Right cardiac atrium (tissue), 5 donors: ENCODE measurements around the gene ZNRF1. TPM values are rescaled to one million over a fixed set of nuclear protein-coding genes. Genes with fewer than 3 reads are reported as not detected.

Experiments
- ATAC-seq, 2 donors: fragments of 200-7000 bp; cut with Tn5 transposase; one replicate each; pipeline versions ENCODE4 v1.8.0 to v1.9.1; 2020; ENCODE audit warnings: moderate library complexity in 2 of 2, mild to moderate bottlenecking in 1 of 2
- DNase-seq, 3 donors: peaks; one replicate each; pipeline ENCODE4 v3.0.0-alpha.2; 2020
- H3K27ac ChIP-seq: one replicate; pipeline ENCODE4 v1.5.1; 2013; ENCODE audit warnings: mild to moderate bottlenecking, low read length, control low read depth, moderate library complexity
- H3K27me3 ChIP-seq: one replicate; pipeline ENCODE4 v1.6.1; 2013; ENCODE audit not compliant: control insufficient read depth, insufficient read depth
- H3K4me1 ChIP-seq: one replicate; pipeline ENCODE4 v1.6.1; 2013; ENCODE audit warnings: low read length; ENCODE audit not compliant: control insufficient read depth, insufficient read depth
- H3K4me3 ChIP-seq: one replicate; pipeline ENCODE4 v1.5.1; 2013; ENCODE audit warnings: low read length, control low read depth
- H3K9me3 ChIP-seq: one replicate; pipeline ENCODE4 v1.6.1; 2013; ENCODE audit warnings: low read length; ENCODE audit not compliant: control insufficient read depth
- WGBS: extraction: QIAGEN DNeasy Blood & Tissue Kit; methylation state at CpG from one replicate; pipeline ENCODE4 v1.1.7; 2013; 5-methylcytosine and 5-hydroxymethylcytosine counted together
- intact Hi-C, 4 donors: fragments of 100-400 bp; cut with DNase I; formaldehyde crosslinking; loops; one replicate each; pipeline versions ENCODE4 v1.11.0 to v1.14.0; 2022 to 2023
- polyA plus RNA-seq: library from polyadenylated mRNA; stranded (reverse); fragments of 200-250 nt; gene quantifications from one replicate; pipeline ENCODE4 v1.2.3, GENCODE V29; 2013
- total RNA-seq, 4 donors: library from RNA; stranded (reverse); fragmentation: NEBNext Ultra II Directional; extraction: Animal tissue kit (Norgen Biotek cat#: 25700); gene quantifications; one replicate each; pipeline ENCODE4 v1.2.1, GENCODE V29; 2021
- donor health status: healthy with polysubstance abuse.
- donor health status: DM: no; HTN: yes; CAD: no.
- donor health status: DM: no; HTN: no; CAD: no.
- donor health status: DM: no; HTN: yes; CAD: no; lungs with severe emphysema.
- donor health status: DM: yes; HTN: yes; CAD: no.

The ZNRF1 gene
- total and polyA plus RNA-seq, 5 donors: 10.7 to 19.6 (median 13.0) TPM

DNA sequence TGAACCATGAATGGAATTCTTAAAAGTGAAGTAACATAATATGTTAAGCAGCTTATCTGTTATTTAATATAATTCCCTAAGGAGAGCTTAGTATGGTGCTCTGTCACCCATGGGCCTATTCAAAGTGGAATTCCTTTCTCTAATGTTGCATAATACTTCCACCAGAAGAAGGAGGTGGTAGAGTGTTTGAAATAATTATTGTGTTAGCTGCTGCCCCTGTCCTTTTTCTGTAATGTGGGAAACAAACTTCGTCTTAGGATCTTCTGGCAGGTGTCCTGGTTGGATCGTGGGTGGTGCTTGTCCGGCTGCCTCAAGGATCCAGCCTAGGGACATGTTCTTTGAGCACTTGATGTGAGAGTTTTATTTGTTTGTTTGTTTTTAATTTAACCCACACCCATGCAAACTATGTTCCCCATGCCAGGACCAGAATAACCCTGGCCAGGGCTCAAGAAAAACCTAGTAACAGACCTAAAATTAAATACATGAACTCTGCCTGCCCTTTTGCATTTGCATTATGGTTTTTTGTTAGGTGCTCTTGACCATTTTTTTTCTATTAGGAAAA is 46.1 kb downstream of the ZNRF1 start:
- intact Hi-C loops: no loop called here
- DNase-seq: peak; percentile 47 to 68 (median 58)
- H3K4me3 ChIP-seq: no peak overlapping the region

DNA sequence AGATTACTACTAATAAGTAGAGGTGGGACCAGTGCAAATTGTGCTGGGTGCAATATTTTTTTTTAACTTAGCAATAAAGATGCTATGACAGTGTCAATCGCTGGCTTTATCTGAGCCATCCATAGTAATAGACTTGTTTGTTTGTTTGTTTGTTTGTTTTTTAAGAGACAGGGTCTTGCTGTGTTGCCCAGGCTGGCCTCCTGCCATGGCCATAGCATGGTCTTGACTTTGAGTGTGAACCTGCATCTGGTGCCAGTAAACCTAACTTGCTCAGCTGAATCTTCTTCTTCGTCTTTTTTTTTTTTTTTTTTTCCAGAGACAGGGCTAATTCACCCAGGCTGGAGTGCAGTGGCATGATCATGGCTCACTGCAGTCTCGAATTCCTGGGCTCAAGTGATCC is 46.6 kb downstream of the ZNRF1 start:
- 58% methylated on average over 3 of the region's 3 CpGs for WGBS
- ATAC-seq: no peak
- Histone ChIP-seq H3K27me3 (no peaks in the 10 kb centered on the region), H3K9me3 (no peaks in the 10 kb centered on the region), H3K4me3 (no peak overlapping the region), H3K4me1 (peaks cover 15% of the 10 kb centered on the region), H3K27ac (peak overlapping the region; percentile 70)
- DNase-seq: peak in 1 of 3 donors; percentile 57
- intact Hi-C loops: no loop called here

More for the DNA sequence above, 46.1 kb downstream of the ZNRF1 start:
- Histone ChIP-seq H3K27me3 (no peaks in the 10 kb centered on the region), H3K9me3 (no peaks in the 10 kb centered on the region), H3K27ac (peak overlapping the region; percentile 62), H3K4me1 (peaks cover 15% of the 10 kb centered on the region)
- peak; percentile 63 to 70 for ATAC-seq
- WGBS: 9% methylated on average over 3 of the region's 3 CpGs

DNA sequence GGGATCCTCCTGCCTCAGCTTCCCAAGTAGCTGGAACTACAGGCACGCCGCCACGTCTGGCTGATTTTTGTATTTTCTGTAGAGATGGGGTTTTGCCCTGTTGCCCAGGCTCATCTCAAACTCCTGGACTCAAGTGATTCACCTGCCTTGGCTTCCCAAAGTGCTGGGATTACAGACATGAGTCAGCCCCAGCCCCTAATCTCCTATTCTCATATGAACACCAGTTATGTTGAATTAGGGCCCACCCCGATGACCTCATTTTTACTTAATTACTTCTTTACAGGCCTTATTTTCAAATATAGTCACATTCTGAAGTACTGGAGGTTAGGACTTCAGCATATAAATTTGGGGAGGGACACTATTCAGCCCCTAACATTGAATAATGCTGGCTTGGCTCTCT is 49.2 kb downstream of the ZNRF1 start:
- H3K4me1 ChIP-seq: peaks cover 12% of the 10 kb centered on the region
- no peak for DNase-seq
- ATAC-seq: no peak
- H3K27ac ChIP-seq: no peak overlapping the region
- no peak overlapping the region for H3K4me3 ChIP-seq
- intact Hi-C loops: no loop called here
- no peaks in the 10 kb centered on the region for H3K9me3 ChIP-seq
- WGBS: 95% methylated on average over 4 of the region's 4 CpGs
- no peaks in the 10 kb centered on the region for H3K27me3 ChIP-seq

DNA sequence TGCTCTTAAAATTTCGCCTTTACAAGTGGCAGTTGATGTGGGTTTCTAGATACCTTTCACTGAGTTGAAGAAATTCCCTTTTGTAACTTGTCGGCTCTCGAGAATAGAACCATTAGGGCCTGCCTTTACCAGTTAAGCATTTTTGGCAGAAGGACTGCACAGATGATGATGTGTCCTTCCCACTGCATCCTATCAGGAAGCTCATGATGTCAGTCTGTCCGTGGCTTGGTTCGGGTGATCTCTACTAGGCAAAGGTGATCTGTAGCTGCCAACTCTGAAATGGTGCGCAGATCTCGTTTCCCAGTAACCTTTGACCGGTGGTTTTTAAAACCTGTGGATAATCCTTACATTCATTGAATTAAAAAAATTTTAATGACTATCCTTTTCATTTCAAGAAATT is 49.7 kb downstream of the ZNRF1 start:
- peak; percentile 44 to 74 for ATAC-seq
- no peak overlapping the region for H3K4me3 ChIP-seq
- no peak for DNase-seq
- H3K27ac ChIP-seq: no peak overlapping the region
- peaks cover 12% of the 10 kb centered on the region for H3K4me1 ChIP-seq
- H3K9me3 ChIP-seq: no peaks in the 10 kb centered on the region
- intact Hi-C loops: no loop called here
- 52% methylated on average over 8 of the region's 8 CpGs for WGBS
- H3K27me3 ChIP-seq: no peaks in the 10 kb centered on the region

DNA sequence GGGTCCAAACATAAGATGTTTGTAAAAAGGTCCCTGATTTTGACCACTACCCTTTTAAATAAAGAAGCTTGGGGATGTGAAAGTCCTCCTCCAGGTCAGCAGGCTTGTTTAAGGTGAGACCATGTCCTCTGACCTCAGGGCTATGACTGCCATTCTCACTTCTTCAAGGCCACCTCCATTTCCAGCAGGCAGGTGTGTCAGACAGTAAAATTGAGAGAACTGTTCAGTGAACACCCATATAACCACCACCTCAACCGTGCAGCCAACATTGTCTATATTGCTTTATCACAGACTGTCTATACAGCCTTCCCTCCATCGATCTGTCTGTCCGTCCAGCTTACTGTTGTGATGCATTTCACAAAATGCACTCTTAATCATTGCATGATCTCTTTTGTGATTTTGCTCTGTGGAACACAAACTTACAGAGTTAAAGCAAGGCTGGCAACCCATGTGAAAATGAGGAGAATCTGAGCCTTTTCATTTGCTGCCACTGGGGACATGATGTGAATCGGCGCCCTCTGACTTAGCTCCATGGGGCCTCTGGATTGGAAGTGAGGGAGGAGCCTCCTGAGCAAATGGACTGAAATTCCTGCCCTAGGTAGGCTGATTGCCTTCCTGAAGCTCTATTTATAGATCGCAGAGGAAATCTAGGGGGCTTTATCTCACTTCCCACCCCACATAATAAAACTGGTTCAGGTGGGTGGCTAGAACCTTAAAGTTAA is 53.8 kb downstream of the ZNRF1 start:
- no peak overlapping the region for H3K27ac ChIP-seq
- ATAC-seq: no peak
- intact Hi-C loops: no loop called here
- peaks cover 15% of the 10 kb centered on the region for H3K4me1 ChIP-seq
- WGBS: 88% methylated on average over 6 of the region's 6 CpGs
- H3K27me3 ChIP-seq: no peaks in the 10 kb centered on the region
- no peaks in the 10 kb centered on the region for H3K9me3 ChIP-seq
- no peak overlapping the region for H3K4me3 ChIP-seq
- DNase-seq: no peak

DNA sequence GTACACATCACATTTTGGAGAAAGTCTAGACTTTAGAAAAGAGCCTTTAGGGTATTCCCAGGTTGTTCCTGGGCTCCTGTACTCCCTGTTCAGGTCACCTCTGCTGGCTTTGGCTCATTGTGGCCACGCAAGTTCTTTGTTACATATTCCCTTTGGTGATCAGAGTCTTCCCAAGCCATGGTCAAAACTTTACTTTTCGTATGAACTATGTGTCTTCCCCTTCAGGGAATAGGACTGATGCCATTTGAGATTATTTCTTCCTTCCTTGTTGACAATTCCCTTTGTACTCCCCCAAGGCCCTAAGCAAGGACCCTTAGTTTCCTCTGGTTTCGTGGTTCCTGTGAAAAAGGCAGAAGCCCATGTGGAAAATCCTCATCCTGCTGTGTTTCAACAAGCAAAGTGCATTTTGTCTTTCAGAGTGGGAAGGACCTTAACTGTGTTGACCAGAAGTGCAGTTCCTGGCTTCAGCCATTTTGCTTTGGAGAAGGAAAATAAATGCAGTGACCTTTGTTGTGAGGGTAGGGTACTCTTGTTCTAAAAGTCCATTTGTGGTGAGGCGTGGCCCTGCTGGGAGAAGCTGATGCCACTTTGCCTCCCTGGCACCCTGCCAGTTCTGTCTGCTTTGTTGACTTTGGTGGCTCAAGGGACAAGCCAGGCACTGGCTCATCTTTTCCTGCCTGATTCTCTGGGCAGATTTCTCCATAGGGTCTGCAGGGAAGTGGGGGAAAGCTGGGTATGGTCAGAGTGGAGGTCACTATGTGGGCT is 55.1 kb downstream of the ZNRF1 start:
- H3K9me3 ChIP-seq: no peaks in the 10 kb centered on the region
- H3K4me1 ChIP-seq: peaks cover 11% of the 10 kb centered on the region
- no peaks in the 10 kb centered on the region for H3K27me3 ChIP-seq
- intact Hi-C loops: no loop called here
- DNase-seq: peak; percentile 65 to 88 (median 78)
- H3K27ac ChIP-seq: peak overlapping the region; percentile 56
- H3K4me3 ChIP-seq: no peak overlapping the region
- 62% methylated on average over 4 of the region's 4 CpGs for WGBS
- ATAC-seq: peak; percentile 63 to 68

DNA sequence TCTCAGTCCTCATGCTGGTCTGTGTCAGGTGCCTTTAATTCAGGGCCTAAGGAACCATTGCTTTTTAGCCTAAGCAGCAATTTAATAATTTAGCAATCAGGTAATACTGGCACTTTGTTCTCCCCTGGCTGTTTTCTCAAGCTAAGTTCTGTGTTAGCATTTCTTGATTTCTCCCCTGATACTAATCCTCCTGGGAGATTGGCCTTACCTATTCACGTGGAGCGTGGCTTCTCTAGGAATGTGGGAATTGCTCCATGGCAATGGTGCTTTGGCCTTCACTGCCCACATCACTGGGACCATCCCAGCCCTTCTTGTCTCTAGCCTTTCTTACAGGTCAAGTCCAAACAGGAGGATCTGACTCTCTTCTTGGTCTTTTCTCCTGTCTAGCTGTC is 55.7 kb downstream of the ZNRF1 start:
- H3K27ac ChIP-seq: peak overlapping the region; percentile 33
- H3K9me3 ChIP-seq: no peaks in the 10 kb centered on the region
- no peaks in the 10 kb centered on the region for H3K27me3 ChIP-seq
- intact Hi-C loops: no loop called here
- DNase-seq (no peak), ATAC-seq (no peak)
- H3K4me3 ChIP-seq: no peak overlapping the region
- peaks cover 11% of the 10 kb centered on the region for H3K4me1 ChIP-seq
- 76% methylated on average over 2 of the region's 2 CpGs for WGBS

DNA sequence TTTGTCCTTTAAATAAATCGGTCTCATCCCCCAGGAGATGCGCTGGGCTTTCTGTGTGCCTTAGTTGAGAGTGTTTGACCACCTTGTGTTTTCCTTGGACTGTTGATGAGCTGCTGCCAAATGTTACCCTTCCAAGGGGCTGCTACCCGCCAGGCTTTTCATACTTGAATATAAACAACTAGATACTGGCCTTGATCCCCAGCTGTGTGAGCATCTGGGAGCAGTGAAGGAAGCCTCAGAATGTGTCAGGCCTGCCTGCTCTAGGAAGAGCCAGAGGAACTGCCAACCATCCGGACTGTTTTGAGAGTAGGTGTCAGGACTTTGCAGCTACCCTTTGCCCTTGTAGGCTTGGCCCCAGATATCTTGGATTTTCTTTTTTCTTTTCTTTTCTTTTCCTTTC is 60.0 kb downstream of the ZNRF1 start:
- DNase-seq (no peak), ATAC-seq (no peak)
- Histone ChIP-seq H3K9me3 (no peaks in the 10 kb centered on the region), H3K4me1 (peaks cover 18% of the 10 kb centered on the region), H3K27ac (no peak overlapping the region), H3K27me3 (no peaks in the 10 kb centered on the region), H3K4me3 (no peak overlapping the region)
- intact Hi-C loops: no loop called here
- 87% methylated on average over 4 of the region's 4 CpGs for WGBS

DNA sequence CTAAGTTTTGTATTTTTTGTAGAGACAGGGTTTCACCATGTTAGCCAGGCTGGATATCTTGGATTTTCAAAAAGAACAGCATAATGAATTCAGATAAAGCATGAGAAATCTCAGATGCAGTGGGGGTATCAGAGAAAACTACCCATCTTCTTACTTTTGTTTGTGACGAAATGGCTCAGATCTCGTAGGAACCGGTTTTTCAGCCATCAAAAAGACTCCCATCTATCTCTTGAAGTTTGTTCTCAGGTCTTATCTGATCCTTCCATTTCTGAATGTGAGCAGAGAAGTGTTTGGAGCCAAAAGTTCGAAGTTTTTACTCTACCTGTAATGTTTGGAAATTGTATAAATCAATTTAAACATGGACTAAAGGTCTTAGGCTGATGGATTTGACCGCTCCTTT is 60.6 kb downstream of the ZNRF1 start:
- WGBS: 95% methylated on average over 5 of the region's 5 CpGs
- H3K4me1 ChIP-seq: peaks cover 12% of the 10 kb centered on the region
- intact Hi-C loops: no loop called here
- DNase-seq (no peak), ATAC-seq (no peak)
- H3K4me3 ChIP-seq: no peak overlapping the region
- no peaks in the 10 kb centered on the region for H3K9me3 ChIP-seq
- no peaks in the 10 kb centered on the region for H3K27me3 ChIP-seq
- H3K27ac ChIP-seq: no peak overlapping the region

DNA sequence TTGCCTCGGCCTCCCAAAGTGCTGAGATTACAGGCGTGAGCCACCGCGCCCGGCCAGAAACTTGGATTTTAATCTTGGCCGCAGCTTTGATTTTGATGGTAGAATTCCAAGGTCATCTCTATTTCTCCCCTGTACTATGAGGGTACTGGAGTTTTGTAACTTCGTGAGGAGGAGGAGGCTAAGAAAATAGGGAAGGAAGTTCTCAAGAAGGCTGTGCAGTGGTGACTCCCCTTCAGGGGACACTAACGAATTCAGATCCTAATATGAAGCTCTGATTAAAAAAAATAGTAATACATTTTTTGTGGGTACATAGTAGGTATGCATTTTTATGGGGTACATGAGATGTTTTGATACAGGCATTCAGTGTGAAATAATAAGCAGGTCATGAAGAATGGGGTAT is 61.9 kb downstream of the ZNRF1 start:
- no peak for DNase-seq
- no peak for ATAC-seq
- no peak overlapping the region for H3K27ac ChIP-seq
- no peaks in the 10 kb centered on the region for H3K9me3 ChIP-seq
- WGBS: 66% methylated on average over 8 of the region's 8 CpGs
- intact Hi-C loops: no loop called here
- H3K4me1 ChIP-seq: peaks cover 11% of the 10 kb centered on the region
- H3K4me3 ChIP-seq: no peak overlapping the region
- H3K27me3 ChIP-seq: no peaks in the 10 kb centered on the region

DNA sequence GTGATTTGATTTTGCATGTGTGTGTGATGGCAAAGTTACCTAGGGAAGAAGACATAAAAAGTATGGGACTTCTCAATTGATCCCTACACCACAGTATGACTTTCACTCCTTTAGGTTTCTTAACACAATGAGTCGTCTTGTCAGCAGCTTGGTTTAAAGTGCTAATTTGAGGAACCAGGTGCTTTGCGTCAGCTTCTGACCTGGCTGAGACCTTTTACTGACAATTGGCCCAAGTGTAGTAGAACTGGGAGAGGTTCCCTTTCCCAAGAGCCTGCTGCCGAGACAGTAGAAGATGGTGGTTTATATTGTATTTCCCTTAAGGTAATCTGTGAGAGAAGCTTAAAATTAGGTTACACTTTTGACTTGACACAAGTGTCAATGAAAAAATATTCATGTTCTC is 62.8 kb downstream of the ZNRF1 start:
- Histone ChIP-seq H3K4me3 (no peak overlapping the region), H3K27ac (no peak overlapping the region), H3K27me3 (no peaks in the 10 kb centered on the region), H3K9me3 (no peaks in the 10 kb centered on the region), H3K4me1 (peaks cover 11% of the 10 kb centered on the region)
- DNase-seq: no peak
- intact Hi-C loops: no loop called here
- ATAC-seq: no peak
- WGBS: 49% methylated on average over 3 of the region's 3 CpGs
